ENCODE results near the gene CASP2. TPM values are rescaled to one million over a fixed set of nuclear protein-coding genes. Genes with fewer than 3 reads are reported as not detected.

The CASP2 gene
- total RNA-seq, 1 experiment from 2014 or later = 23.4 TPM

Small RNA genes within 50 kb of the gene (small RNA-seq; reads per million reads assigned to genes)
- gene RN7SL481P (not detected), gene RN7SL535P (not detected)

Other genes with a start within 250 kb of the CASP2 start
- gene OR6V1, start 236.0 kb upstream of the CASP2 start, total RNA-seq (2014; rRNA removed; shearing (Covaris generic); ENCODE audit: low replicate concordance) = not detected in 2 replicates
- gene PIP, start 156.3 kb upstream of the CASP2 start, total RNA-seq (2014; rRNA removed; shearing (Covaris generic); ENCODE audit: low replicate concordance) = not detected in 2 replicates
- not detected in 2 replicates for gene TAS2R39, start 104.9 kb upstream of the CASP2 start, total RNA-seq (2014; rRNA removed; shearing (Covaris generic); ENCODE audit: low replicate concordance)
- gene TAS2R40, start 66.3 kb upstream of the CASP2 start, total RNA-seq (2014; rRNA removed; shearing (Covaris generic); ENCODE audit: low replicate concordance) = not detected in 2 replicates
- gene GSTK1, start 24.9 kb upstream of the CASP2 start, total RNA-seq (2014; rRNA removed; shearing (Covaris generic); ENCODE audit: low replicate concordance) = 156 and 174 TPM in 2 replicates
- gene TMEM139, start 3.4 kb upstream of the CASP2 start, total RNA-seq (2014; rRNA removed; shearing (Covaris generic); ENCODE audit: low replicate concordance) = not detected in 2 replicates
- gene CLCN1, start 27.8 kb downstream of the CASP2 start, total RNA-seq (2014; rRNA removed; shearing (Covaris generic); ENCODE audit: low replicate concordance) = not detected in 2 replicates
- gene FAM131B, start 74.4 kb downstream of the CASP2 start, total RNA-seq (2014; rRNA removed; shearing (Covaris generic); ENCODE audit: low replicate concordance) = 0.11 TPM in 1 of 2 replicates, not detected in the other
- gene ZYX, start 93.0 kb downstream of the CASP2 start, total RNA-seq (2014; rRNA removed; shearing (Covaris generic); ENCODE audit: low replicate concordance) = 9.2 and 12.0 TPM in 2 replicates
- gene EPHA1, start 120.5 kb downstream of the CASP2 start, total RNA-seq (2014; rRNA removed; shearing (Covaris generic); ENCODE audit: low replicate concordance) = not detected in 2 replicates
- gene TAS2R60, start 155.1 kb downstream of the CASP2 start, total RNA-seq (2014; rRNA removed; shearing (Covaris generic); ENCODE audit: low replicate concordance) = not detected in 2 replicates
- not detected in 2 replicates for gene TAS2R41, start 189.5 kb downstream of the CASP2 start, total RNA-seq (2014; rRNA removed; shearing (Covaris generic); ENCODE audit: low replicate concordance)

All from Karpas-422 (cell line).